DOHH2 (cell line): ENCODE measurements around the gene ANXA8.
"Not testable (repeated sequence)": the region's sequence is repeated elsewhere in the genome, so short reads cannot be mapped to it uniquely, and the experiment has no call there.

Experiments used
- EZH2phosphoT487 ChIP-seq: fragments of 200-600 bp; sonication (generic); IDR thresholded peaks from 2 replicates; pipeline ENCODE4 v1.6.1; 2017; ENCODE audit warnings: borderline replicate concordance, mild to moderate bottlenecking, antibody characterized with exemption, low read length, moderate library complexity, mixed read lengths
- TF ChIP-seq, protein P1 (sequence below): fragments of 200-600 bp; sonication (generic); IDR thresholded peaks from one replicate; pipeline ENCODE4 v1.5.1; 2014; ENCODE audit warnings: antibody characterized with exemption, mild to moderate bottlenecking, low read depth, low read length; ENCODE audit not compliant: poor library complexity, severe bottlenecking

- TF ChIP-seq, protein P1, sequence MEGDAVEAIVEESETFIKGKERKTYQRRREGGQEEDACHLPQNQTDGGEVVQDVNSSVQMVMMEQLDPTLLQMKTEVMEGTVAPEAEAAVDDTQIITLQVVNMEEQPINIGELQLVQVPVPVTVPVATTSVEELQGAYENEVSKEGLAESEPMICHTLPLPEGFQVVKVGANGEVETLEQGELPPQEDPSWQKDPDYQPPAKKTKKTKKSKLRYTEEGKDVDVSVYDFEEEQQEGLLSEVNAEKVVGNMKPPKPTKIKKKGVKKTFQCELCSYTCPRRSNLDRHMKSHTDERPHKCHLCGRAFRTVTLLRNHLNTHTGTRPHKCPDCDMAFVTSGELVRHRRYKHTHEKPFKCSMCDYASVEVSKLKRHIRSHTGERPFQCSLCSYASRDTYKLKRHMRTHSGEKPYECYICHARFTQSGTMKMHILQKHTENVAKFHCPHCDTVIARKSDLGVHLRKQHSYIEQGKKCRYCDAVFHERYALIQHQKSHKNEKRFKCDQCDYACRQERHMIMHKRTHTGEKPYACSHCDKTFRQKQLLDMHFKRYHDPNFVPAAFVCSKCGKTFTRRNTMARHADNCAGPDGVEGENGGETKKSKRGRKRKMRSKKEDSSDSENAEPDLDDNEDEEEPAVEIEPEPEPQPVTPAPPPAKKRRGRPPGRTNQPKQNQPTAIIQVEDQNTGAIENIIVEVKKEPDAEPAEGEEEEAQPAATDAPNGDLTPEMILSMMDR: not testable (repeated sequence)
- TF ChIP-seq EZH2phosphoT487: not testable (repeated sequence)
Measured at GRCh38 chr10:47475101-47475500, 8.8 kb downstream of the ANXA8 start.
